HUES48 (cell line): Measurements from ENCODE around the gene SNX14.

Experiments used
- H3K27ac ChIP-seq: one replicate; pipeline ENCODE4 v1.7.0; 2013; ENCODE audit warnings: low read depth, low read length, inconsistent platforms
- H3K27me3 ChIP-seq: 2 replicates; pipeline ENCODE4 v1.6.1; 2013; ENCODE audit warnings: mild to moderate bottlenecking, low read length; ENCODE audit not compliant: control insufficient read depth, insufficient read depth
- H3K36me3 ChIP-seq: 2 replicates; pipeline ENCODE4 v1.6.1; 2013; ENCODE audit warnings: low read length; ENCODE audit not compliant: control insufficient read depth, insufficient read depth
- H3K4me1 ChIP-seq: 2 replicates; pipeline ENCODE4 v1.6.1; 2013; ENCODE audit warnings: mild to moderate bottlenecking, low read length; ENCODE audit not compliant: control insufficient read depth, insufficient read depth
- H3K4me3 ChIP-seq: 2 replicates; pipeline ENCODE4 v1.5.1; 2013; ENCODE audit warnings: mild to moderate bottlenecking, low read depth, low read length
- H3K9ac ChIP-seq: 2 replicates; pipeline ENCODE4 v1.6.1; 2013; ENCODE audit warnings: mild to moderate bottlenecking, low read depth, low read length, moderate library complexity
- H3K9me3 ChIP-seq: 2 replicates; pipeline ENCODE4 v1.6.1; 2013; ENCODE audit warnings: low read length; ENCODE audit not compliant: control insufficient read depth, insufficient read depth

SNX14 gene

DNA sequence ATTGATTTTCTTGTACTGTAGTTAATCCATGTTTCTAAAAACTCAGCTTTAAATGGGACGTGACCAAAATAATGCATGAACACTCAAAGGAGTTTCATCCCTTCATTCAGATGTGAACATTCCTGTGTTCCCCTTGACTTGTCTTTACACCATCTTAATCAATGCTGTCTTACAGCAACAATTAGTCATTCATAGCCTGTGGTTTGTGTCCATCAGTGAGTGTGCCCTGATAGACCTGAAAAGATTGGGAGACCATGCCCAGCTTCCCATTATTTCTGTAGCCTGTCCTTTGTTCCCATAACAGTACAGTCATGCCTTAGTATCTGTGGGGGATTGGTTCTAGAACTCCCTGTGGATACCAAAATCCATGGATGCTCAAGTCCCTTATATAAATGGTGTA lies 119.9 kb downstream of the SNX14 start:
- Histone ChIP-seq H3K36me3 (no peaks in the 10 kb centered on the region), H3K4me1 (0 out of 2 replicates have a peak, but pooled peaks cover 4% of the 10 kb centered on the region), H3K9me3 (0 out of 2 replicates have a peak, but pooled peaks cover 3% of the 10 kb centered on the region), H3K27me3 (no peaks in the 10 kb centered on the region), H3K9ac (no peak overlapping the region), H3K27ac (no peak overlapping the region), H3K4me3 (no peak overlapping the region)

DNA sequence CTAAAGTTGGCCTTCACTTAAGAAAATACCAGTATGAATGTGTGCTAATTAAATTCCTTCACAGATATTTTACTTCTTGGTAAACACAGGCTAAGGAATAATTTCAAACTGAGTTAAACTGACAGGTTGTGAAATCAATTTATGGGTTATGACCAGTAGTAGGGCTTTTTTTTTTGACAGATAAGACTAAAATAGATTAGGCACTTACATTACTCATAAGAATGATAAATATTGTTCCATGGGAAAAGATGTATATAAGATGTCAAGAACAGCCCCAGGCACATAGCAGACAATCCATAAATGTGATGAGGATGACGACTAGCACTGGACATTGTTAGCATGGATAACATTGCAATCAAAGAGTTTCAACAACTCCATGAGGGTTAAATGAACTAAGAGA lies 120.9 kb downstream of the SNX14 start:
- 0 out of 2 replicates have a peak, but pooled peaks cover 4% of the 10 kb centered on the region for H3K4me1 ChIP-seq
- H3K27ac ChIP-seq = no peak overlapping the region
- H3K9me3 ChIP-seq = 0 out of 2 replicates have a peak, but pooled peaks cover 3% of the 10 kb centered on the region

DNA sequence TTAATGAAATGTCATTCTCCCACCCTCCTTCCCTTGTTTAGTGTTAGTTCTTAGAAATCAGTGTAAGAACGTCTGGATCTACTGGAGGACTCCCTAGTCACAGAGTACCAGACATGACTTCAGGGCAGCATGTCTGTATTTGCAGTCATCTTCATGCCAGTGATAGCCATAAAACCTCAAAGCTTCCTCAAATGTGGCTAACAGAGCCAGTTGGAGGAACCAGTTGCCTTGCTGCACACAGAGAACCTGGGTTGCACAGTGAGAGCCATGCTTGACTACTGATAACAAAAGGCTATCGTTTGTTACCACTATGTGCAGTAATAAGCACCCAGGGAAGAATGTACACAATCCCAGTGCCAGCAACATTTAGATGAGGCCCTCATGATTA lies 123.6 kb downstream of the SNX14 start:
- Histone ChIP-seq H3K27ac (no peak overlapping the region), H3K4me3 (no peak overlapping the region), H3K9me3 (no peaks in the 10 kb centered on the region), H3K4me1 (no peaks in the 10 kb centered on the region), H3K27me3 (no peaks in the 10 kb centered on the region), H3K36me3 (no peaks in the 10 kb centered on the region), H3K9ac (no peak overlapping the region)

More for the DNA sequence above, 120.9 kb downstream of the SNX14 start:
- no peak overlapping the region for H3K9ac ChIP-seq
- H3K4me3 ChIP-seq = no peak overlapping the region
- H3K36me3 ChIP-seq = no peaks in the 10 kb centered on the region
- no peaks in the 10 kb centered on the region for H3K27me3 ChIP-seq

DNA sequence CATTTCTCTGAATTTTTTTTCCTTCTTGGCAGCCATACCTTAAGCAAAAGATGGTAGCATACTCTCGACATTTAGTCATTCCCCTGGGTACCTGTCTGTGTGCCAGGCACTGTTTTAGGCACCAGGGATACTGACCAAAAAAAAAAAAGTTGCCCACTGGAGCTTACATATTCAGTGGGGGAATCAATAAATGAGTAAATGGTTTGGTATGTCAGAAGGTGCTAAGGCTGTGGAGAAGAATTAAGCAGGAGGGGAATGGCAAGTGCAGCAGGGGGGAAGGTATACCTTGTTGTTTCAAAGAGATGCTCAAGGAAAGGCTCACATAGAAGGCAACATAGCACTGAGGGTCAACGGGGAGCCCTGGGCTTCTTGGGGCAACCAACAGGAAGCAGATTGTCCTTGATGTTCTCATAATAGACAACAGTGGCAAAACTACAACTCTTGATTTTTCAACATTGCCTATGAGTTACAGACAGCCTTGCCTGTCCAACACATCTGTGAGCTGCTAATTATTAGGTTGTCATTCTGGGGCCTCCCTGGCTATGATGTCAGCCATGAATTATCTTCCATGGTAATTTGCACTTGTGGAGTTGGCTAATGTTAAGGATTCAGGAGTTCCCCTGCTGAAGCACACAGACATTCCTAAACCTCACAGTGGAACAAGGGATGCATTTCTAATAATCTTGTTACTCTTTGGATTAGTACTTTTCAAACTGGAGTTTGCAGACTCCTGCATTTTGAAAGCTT lies 124.2 kb downstream of the SNX14 start:
- Histone ChIP-seq H3K4me3 (no peak overlapping the region), H3K36me3 (no peaks in the 10 kb centered on the region), H3K27ac (no peak overlapping the region), H3K9me3 (no peaks in the 10 kb centered on the region), H3K27me3 (no peaks in the 10 kb centered on the region), H3K4me1 (no peaks in the 10 kb centered on the region), H3K9ac (no peak overlapping the region)

DNA sequence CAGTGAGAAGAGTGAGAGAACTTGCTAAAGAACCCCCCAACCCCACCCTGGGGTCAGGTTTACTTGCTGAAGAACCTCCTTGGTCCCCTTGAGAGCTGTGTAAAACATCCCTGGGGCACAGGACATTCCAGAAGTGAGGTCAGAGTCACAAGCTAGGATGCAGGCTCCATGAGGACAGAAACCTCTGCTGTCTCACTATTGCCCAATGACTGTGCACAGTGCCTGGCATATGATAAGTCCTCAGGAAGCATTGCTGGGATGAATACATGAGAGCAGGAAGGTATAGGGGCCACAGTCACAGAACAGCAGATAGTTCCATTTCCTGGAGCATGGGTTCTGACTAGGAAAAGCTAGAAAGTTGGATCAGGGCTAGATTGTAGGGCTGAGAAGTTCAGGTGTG lies 125.3 kb downstream of the SNX14 start:
- Histone ChIP-seq H3K27ac (no peak overlapping the region), H3K9ac (no peak overlapping the region), H3K27me3 (no peaks in the 10 kb centered on the region), H3K4me3 (no peak overlapping the region), H3K9me3 (no peaks in the 10 kb centered on the region), H3K4me1 (no peaks in the 10 kb centered on the region), H3K36me3 (no peaks in the 10 kb centered on the region)

DNA sequence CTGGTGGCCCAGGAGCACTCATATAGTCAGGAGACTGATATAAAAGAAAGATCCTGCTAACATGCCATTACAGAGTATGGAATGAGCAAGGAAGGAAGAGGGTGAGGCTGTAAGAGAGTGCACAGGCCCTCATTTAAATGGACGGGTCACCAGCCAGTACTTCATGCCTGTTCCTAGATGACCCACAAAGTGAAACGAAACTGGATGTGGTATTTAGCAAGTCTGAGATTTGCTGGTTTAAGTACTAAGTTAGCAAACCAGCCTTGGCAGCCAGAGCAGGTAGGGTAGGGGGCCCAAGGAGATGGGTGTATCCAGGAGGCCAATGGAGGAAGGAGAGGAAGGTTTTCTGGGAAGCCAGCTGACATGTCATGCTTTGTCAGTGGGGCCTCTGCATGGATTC lies 127.9 kb downstream of the SNX14 start:
- no peaks in the 10 kb centered on the region for H3K36me3 ChIP-seq
- peaks cover 2% of the 10 kb centered on the region for H3K4me1 ChIP-seq
- no peaks in the 10 kb centered on the region for H3K9me3 ChIP-seq
- H3K9ac ChIP-seq = no peak overlapping the region
- no peak overlapping the region for H3K27ac ChIP-seq
- no peak overlapping the region for H3K4me3 ChIP-seq
- no peaks in the 10 kb centered on the region for H3K27me3 ChIP-seq

DNA sequence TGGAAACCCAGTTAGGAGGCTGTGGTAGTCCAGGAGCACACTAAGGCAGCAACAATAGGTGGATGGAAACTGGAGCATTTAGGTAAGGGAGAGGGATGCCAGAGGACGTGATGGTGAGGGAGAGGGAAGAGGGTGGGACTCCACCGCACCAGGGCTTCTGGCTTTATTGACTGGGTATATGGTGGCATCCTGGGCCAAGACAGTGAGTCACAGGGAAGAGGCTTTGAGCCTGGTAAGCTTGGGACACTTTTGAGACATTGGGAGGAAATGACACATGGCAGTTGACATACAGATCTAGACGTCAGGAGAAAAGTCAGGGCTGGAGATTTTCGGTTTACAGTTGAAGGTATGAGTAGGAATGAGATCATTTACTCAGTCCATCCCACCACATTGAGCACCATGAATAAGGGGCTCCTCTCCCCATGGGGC lies 128.9 kb downstream of the SNX14 start:
- Histone ChIP-seq H3K4me3 (no peak overlapping the region), H3K27me3 (no peaks in the 10 kb centered on the region), H3K27ac (no peak overlapping the region)

DNA sequence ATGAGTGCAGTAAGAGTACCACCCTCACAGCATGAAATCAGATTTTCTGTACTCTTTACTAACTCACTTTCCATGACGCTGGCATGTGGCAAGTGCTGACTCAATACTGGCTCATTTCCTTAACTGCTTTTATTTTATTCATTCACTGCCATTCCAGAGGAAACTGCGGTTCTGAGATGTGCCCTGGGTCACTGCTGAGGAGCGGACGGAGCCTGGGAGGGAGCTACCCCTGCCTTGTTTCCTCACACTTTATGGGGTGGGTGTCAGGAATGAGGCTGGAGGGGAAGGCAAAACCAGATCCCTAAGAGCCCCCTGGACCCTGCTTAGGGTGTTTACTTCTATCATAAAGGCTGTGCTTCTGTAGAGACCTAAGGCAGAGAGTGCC lies 129.4 kb downstream of the SNX14 start:
- Histone ChIP-seq H3K9me3 (no peaks in the 10 kb centered on the region), H3K27me3 (no peaks in the 10 kb centered on the region), H3K4me3 (no peak overlapping the region), H3K36me3 (no peaks in the 10 kb centered on the region), H3K4me1 (peaks cover 15% of the 10 kb centered on the region), H3K27ac (no peak overlapping the region), H3K9ac (no peak overlapping the region)

More for the DNA sequence above, 128.9 kb downstream of the SNX14 start:
- Histone ChIP-seq H3K36me3 (no peaks in the 10 kb centered on the region), H3K9me3 (no peaks in the 10 kb centered on the region), H3K4me1 (peaks cover 11% of the 10 kb centered on the region), H3K9ac (no peak overlapping the region)

DNA sequence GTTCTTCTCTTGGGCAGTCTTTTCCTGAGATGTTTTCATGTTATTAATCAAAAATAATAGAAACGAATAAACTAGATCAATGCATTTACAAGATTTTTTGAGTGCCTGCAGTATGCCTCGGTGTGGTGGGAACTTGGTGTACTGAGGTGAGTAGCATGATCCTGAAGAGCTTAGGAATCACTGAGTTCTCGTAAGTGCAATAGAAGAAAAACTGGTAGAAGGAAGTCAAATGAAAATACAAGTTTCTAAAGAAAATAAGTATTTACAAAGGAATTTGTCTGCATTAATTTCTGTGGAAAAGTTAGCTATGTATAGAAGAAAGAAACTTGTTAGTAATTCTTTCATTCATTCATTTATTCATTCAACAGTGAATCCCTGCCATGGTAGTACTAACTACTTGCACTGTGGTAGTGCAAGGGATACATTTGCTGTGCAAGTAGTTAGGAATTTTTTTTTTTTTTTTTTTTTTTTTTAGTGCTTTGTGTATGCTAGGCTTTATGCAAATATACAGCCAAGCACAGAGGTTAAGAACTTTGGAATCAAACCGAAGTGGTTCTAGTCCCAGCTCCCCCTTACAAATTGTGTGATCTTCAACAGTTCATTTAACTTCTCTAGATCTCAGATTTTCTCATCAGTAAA lies 129.9 kb downstream of the SNX14 start:
- no peaks in the 10 kb centered on the region for H3K27me3 ChIP-seq
- no peaks in the 10 kb centered on the region for H3K9me3 ChIP-seq
- H3K4me3 ChIP-seq = no peak overlapping the region
- no peak overlapping the region for H3K9ac ChIP-seq
- no peaks in the 10 kb centered on the region for H3K36me3 ChIP-seq
- H3K27ac ChIP-seq = no peak overlapping the region
- peaks cover 20% of the 10 kb centered on the region for H3K4me1 ChIP-seq

DNA sequence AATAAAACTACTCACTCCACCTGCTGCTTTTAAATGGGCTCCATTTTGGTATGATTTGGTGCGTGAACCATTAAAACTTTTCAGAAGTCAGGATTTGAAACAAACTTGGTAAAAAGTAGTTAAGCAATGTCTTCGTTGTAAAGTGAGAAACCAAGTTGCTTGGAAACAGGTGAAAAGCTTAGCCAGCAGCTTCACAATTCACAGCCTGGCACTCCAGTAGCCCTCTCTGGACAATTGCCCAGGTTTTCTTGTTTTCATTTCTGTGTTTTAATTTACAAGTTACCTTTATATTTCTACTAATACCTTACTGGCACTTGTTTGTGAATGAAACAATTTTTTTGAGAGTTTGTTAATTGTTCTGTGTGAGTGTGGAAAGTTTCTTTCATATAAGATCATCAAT lies 131.0 kb downstream of the SNX14 start:
- Histone ChIP-seq H3K4me3 (no peak overlapping the region), H3K27me3 (no peaks in the 10 kb centered on the region), H3K36me3 (no peaks in the 10 kb centered on the region), H3K9ac (no peak overlapping the region), H3K27ac (no peak overlapping the region), H3K9me3 (no peaks in the 10 kb centered on the region), H3K4me1 (peaks cover 23% of the 10 kb centered on the region)

DNA sequence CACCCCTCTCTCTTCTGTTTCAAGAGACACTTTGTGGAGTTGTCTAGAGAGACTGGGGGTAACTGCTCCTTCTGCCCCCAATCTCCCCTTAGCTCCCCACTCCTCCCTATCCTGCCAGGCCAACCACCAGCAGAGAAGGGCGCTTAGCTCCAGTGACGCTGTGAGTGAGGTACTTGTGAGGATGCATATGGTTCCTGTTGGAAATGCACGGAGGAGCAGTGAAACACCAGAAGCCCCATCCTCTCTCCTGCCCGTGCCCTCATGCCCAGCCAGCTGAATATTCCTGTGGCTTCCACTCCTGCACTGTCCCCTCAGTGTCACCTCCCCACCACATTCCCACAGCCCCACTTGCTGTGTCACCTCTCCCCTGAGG lies 131.9 kb downstream of the SNX14 start:
- Histone ChIP-seq H3K9me3 (no peaks in the 10 kb centered on the region), H3K36me3 (no peaks in the 10 kb centered on the region), H3K27ac (no peak overlapping the region), H3K4me3 (no peak overlapping the region), H3K4me1 (peaks cover 23% of the 10 kb centered on the region), H3K9ac (no peak overlapping the region), H3K27me3 (no peaks in the 10 kb centered on the region)
